Mucosa of rectum (tissue), 2 donors: ENCODE data around the gene DBN1.

Experiments
- H3K27ac ChIP-seq, 2 donors: one replicate each; pipeline ENCODE4 v1.7.0; 2013; ENCODE audit warnings: inconsistent platforms in 2 of 2, low read depth in 2 of 2, low read length in 2 of 2
- H3K27me3 ChIP-seq, 2 donors: one replicate each; pipeline ENCODE4 v1.7.0; 2013; ENCODE audit warnings: low read length in 2 of 2; ENCODE audit not compliant: control insufficient read depth in 2 of 2, insufficient read depth in 2 of 2
- H3K36me3 ChIP-seq, 2 donors: one replicate each; pipeline ENCODE4 v1.7.0; 2013; ENCODE audit warnings: low read length in 2 of 2; ENCODE audit not compliant: control insufficient read depth in 2 of 2, insufficient read depth in 2 of 2
- H3K4me1 ChIP-seq, 2 donors: one replicate each; pipeline ENCODE4 v1.7.0; 2013; ENCODE audit warnings: low read length in 2 of 2, mild to moderate bottlenecking in 1 of 2; ENCODE audit not compliant: control insufficient read depth in 2 of 2, insufficient read depth in 2 of 2
- H3K4me3 ChIP-seq, 2 donors: one replicate each; pipeline ENCODE4 v1.7.0; 2013; ENCODE audit warnings: low read length in 2 of 2
- H3K9ac ChIP-seq, 2 donors: one replicate each; pipeline ENCODE4 v1.7.0; 2013; ENCODE audit warnings: low read length in 2 of 2, low read depth in 1 of 2, mild to moderate bottlenecking in 1 of 2
- H3K9me3 ChIP-seq, 2 donors: one replicate each; pipeline ENCODE4 v1.7.0; 2013; ENCODE audit warnings: low read length in 2 of 2; ENCODE audit not compliant: control insufficient read depth in 2 of 2
- donor health status: healthy.
- donor health status: Normal muscosa, but diverticular disease.

Gene DBN1

GRCh38 chr5:177473443-177474001 is at the start of gene DBN1:
Gene DBN1, minus strand, starts transcription at chr5:177473634. Its CDS starts 113 bp downstream, at chr5:177473521.
- H3K4me1 ChIP-seq = peaks cover 8 to 12% of the 10 kb centered on the region in 2 donors
- peak within 1 kb of the TSS in 1 of 2 donors; percentile 17 for H3K9ac ChIP-seq
- H3K9me3 ChIP-seq = no peaks in the 10 kb centered on the region
- H3K27ac ChIP-seq = peak within 1 kb of the TSS in 1 of 2 donors; percentile 16
- peaks cover 0 to 3% of the 10 kb centered on the region in 2 donors for H3K27me3 ChIP-seq
- H3K36me3 ChIP-seq = no peaks in the 10 kb centered on the region
- H3K4me3 ChIP-seq = peak within 1 kb of the TSS; percentile 54 to 55

- peaks cover 34 to 57% of the 10 kb centered on the region in 2 donors for H3K36me3 ChIP-seq
These were observed 47.6 kb upstream of the DBN1 start for GRCh38 chr5:177520916-177521513.

GRCh38 chr5:177520271-177520670 is 46.8 kb upstream of the DBN1 start:
- peaks cover 33 to 56% of the 10 kb centered on the region in 2 donors for H3K36me3 ChIP-seq
- no peak overlapping the region for H3K27ac ChIP-seq

More at GRCh38 chr5:177520916-177521513, 47.6 kb upstream of the DBN1 start:
- no peaks in the 10 kb centered on the region for H3K9me3 ChIP-seq
- no peaks in the 10 kb centered on the region for H3K27me3 ChIP-seq
- no peak overlapping the region for H3K9ac ChIP-seq
- H3K4me3 ChIP-seq = no peak overlapping the region
- H3K27ac ChIP-seq = no peak overlapping the region
- H3K4me1 ChIP-seq = peaks cover 5 to 8% of the 10 kb centered on the region in 2 donors

GRCh38 chr5:177519463-177520235 is 46.2 kb upstream of the DBN1 start:
- Histone ChIP-seq H3K4me3 (no peak overlapping the region), H3K36me3 (peaks cover 33 to 56% of the 10 kb centered on the region in 2 donors), H3K27me3 (no peaks in the 10 kb centered on the region), H3K9ac (no peak overlapping the region), H3K9me3 (no peaks in the 10 kb centered on the region), H3K4me1 (peaks cover 11 to 16% of the 10 kb centered on the region in 2 donors), H3K27ac (no peak overlapping the region)

More at GRCh38 chr5:177520271-177520670, 46.8 kb upstream of the DBN1 start:
- Histone ChIP-seq H3K9ac (no peak overlapping the region), H3K9me3 (no peaks in the 10 kb centered on the region), H3K4me1 (peaks cover 11 to 15% of the 10 kb centered on the region in 2 donors), H3K27me3 (no peaks in the 10 kb centered on the region), H3K4me3 (no peak overlapping the region)

- Histone ChIP-seq H3K4me3 (peak within 1 kb of the TSS; percentile 92 to 95), H3K27me3 (no peaks in the 10 kb centered on the region), H3K4me1 (peaks cover 11 to 16% of the 10 kb centered on the region in 2 donors), H3K27ac (peak within 1 kb of the TSS; percentile 75 to 89), H3K36me3 (peaks cover 38 to 64% of the 10 kb centered on the region in 2 donors), H3K9ac (peak within 1 kb of the TSS; percentile 83 to 93), H3K9me3 (no peaks in the 10 kb centered on the region)
These were observed 43.5 kb upstream of the DBN1 start, which contains the start of gene DDX41 for GRCh38 chr5:177516601-177517568. Gene DDX41, minus strand, starts transcription at chr5:177516961. Its CDS starts 16 bp downstream, at chr5:177516945.

- H3K27me3 ChIP-seq = no peaks in the 10 kb centered on the region
- peak overlapping the region in 1 of 2 donors; percentile 83 for H3K9ac ChIP-seq
- H3K9me3 ChIP-seq = no peaks in the 10 kb centered on the region
- H3K4me3 ChIP-seq = peak overlapping the region; percentile 92 to 95
- H3K4me1 ChIP-seq = peaks cover 11 to 16% of the 10 kb centered on the region in 2 donors
- no peak overlapping the region for H3K27ac ChIP-seq
- peaks cover 47 to 65% of the 10 kb centered on the region in 2 donors for H3K36me3 ChIP-seq
These were observed 42.1 kb upstream of the DBN1 start for GRCh38 chr5:177515580-177515979.

GRCh38 chr5:177514541-177514940 is 41.1 kb upstream of the DBN1 start:
- H3K36me3 ChIP-seq = peaks cover 46 to 55% of the 10 kb centered on the region in 2 donors
- H3K4me1 ChIP-seq = peaks cover 11 to 21% of the 10 kb centered on the region in 2 donors
- no peak overlapping the region for H3K9ac ChIP-seq
- H3K27me3 ChIP-seq = no peaks in the 10 kb centered on the region
- H3K9me3 ChIP-seq = no peaks in the 10 kb centered on the region
- H3K27ac ChIP-seq = no peak overlapping the region
- H3K4me3 ChIP-seq = no peak overlapping the region

- peaks cover 43 to 53% of the 10 kb centered on the region in 2 donors for H3K36me3 ChIP-seq
- no peak overlapping the region for H3K27ac ChIP-seq
- H3K9ac ChIP-seq = no peak overlapping the region
- H3K4me3 ChIP-seq = no peak overlapping the region
- H3K4me1 ChIP-seq = peaks cover 8 to 19% of the 10 kb centered on the region in 2 donors
- no peaks in the 10 kb centered on the region for H3K27me3 ChIP-seq
- no peaks in the 10 kb centered on the region for H3K9me3 ChIP-seq
These were observed 40.1 kb upstream of the DBN1 start for GRCh38 chr5:177513500-177513899.

GRCh38 chr5:177512736-177513380 is 39.4 kb upstream of the DBN1 start:
- no peak overlapping the region for H3K27ac ChIP-seq
- H3K4me3 ChIP-seq = no peak overlapping the region
- H3K4me1 ChIP-seq = peaks cover 8 to 19% of the 10 kb centered on the region in 2 donors
- H3K36me3 ChIP-seq = peaks cover 43 to 53% of the 10 kb centered on the region in 2 donors
- H3K9ac ChIP-seq = no peak overlapping the region
- H3K9me3 ChIP-seq = no peaks in the 10 kb centered on the region
- H3K27me3 ChIP-seq = no peaks in the 10 kb centered on the region
